AG04449 (cell line): ENCODE data around the gene PRKAR2B.
A peak's percentile ranks its signal among the peaks of the same experiment; 100 is the strongest.

Source experiments
- CTCF ChIA-PET: fragments of 350-600 bp; formaldehyde crosslinking; extraction: SDS; loops from one replicate; lab custom pipeline; 2021; ENCODE audit warnings: antibody characterized with exemption; lab: Yijun Ruan, JAX
- POLR2A ChIA-PET: fragments of 400-600, 350-600 bp; formaldehyde crosslinking; extraction: SDS; loops from one replicate; lab custom pipeline; 2020; ENCODE audit warnings: antibody characterized with exemption, inconsistent platforms; lab: Yijun Ruan, JAX
- DNase-seq: peaks from one replicate; pipeline ENCODE4 v3.0.0-alpha.2; 2010; ENCODE audit warnings: low read depth, low spot score
- H3K4me3 ChIP-seq: 2 replicates; pipeline ENCODE4 v1.5.1; 2011; ENCODE audit warnings: low read depth, mild to moderate bottlenecking, control low read depth, low read length
- TF ChIP-seq, protein P1 (sequence below): IDR thresholded peaks from one replicate; pipeline ENCODE4 v1.5.1; 2011; ENCODE audit warnings: mild to moderate bottlenecking, moderate library complexity, low read length, control low read depth, inconsistent platforms; ENCODE audit not compliant: insufficient read depth; ENCODE audit errors: missing control alignments

PRKAR2B gene

GRCh38 chr7:107032720-107033438 is 11.6 kb upstream of the PRKAR2B start:
- ChIA-PET POLR2A (no interaction called here), CTCF (no interaction called here)
- TF ChIP-seq, protein P1, sequence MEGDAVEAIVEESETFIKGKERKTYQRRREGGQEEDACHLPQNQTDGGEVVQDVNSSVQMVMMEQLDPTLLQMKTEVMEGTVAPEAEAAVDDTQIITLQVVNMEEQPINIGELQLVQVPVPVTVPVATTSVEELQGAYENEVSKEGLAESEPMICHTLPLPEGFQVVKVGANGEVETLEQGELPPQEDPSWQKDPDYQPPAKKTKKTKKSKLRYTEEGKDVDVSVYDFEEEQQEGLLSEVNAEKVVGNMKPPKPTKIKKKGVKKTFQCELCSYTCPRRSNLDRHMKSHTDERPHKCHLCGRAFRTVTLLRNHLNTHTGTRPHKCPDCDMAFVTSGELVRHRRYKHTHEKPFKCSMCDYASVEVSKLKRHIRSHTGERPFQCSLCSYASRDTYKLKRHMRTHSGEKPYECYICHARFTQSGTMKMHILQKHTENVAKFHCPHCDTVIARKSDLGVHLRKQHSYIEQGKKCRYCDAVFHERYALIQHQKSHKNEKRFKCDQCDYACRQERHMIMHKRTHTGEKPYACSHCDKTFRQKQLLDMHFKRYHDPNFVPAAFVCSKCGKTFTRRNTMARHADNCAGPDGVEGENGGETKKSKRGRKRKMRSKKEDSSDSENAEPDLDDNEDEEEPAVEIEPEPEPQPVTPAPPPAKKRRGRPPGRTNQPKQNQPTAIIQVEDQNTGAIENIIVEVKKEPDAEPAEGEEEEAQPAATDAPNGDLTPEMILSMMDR, result no peak
- H3K4me3 ChIP-seq, result no peak overlapping the region
- DNase-seq, result no peak

DNA sequence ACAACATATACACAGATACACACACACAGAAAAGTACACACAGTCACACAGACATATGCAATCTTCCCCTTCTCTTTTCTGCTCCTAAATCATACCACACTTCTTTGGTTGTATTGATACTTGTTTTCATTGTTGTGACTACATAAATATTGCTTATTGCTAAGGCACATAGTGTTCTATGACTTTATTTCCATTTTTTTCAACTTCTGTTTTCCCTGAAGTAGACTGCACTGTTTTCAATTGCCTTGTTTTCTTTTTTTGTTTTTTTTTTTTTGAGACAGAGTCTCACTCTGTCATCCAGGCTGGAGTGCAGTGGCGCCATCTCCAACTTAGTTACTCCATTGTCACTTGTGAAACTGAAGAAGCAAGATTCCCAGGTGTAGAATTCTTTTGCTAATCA is 10.0 kb upstream of the PRKAR2B start:
- ChIA-PET POLR2A (no interaction called here), CTCF (no interaction called here)
- no peak for DNase-seq
- TF ChIP-seq, protein P1, result no peak
- H3K4me3 ChIP-seq, result no peak overlapping the region

- TF ChIP-seq, protein P1, result no peak
- no peak overlapping the region for H3K4me3 ChIP-seq
- peak; percentile 66 for DNase-seq
- CTCF ChIA-PET, result no interaction called here
- POLR2A ChIA-PET, result no interaction called here
Observed at GRCh38 chr7:107035446-107035845, 9.1 kb upstream of the PRKAR2B start.

GRCh38 chr7:107036535-107036934 is 8.0 kb upstream of the PRKAR2B start:
- POLR2A ChIA-PET, result no interaction called here
- H3K4me3 ChIP-seq, result no peak overlapping the region
- TF ChIP-seq, protein P1, result no peak
- CTCF ChIA-PET, result no interaction called here
- no peak for DNase-seq

DNA sequence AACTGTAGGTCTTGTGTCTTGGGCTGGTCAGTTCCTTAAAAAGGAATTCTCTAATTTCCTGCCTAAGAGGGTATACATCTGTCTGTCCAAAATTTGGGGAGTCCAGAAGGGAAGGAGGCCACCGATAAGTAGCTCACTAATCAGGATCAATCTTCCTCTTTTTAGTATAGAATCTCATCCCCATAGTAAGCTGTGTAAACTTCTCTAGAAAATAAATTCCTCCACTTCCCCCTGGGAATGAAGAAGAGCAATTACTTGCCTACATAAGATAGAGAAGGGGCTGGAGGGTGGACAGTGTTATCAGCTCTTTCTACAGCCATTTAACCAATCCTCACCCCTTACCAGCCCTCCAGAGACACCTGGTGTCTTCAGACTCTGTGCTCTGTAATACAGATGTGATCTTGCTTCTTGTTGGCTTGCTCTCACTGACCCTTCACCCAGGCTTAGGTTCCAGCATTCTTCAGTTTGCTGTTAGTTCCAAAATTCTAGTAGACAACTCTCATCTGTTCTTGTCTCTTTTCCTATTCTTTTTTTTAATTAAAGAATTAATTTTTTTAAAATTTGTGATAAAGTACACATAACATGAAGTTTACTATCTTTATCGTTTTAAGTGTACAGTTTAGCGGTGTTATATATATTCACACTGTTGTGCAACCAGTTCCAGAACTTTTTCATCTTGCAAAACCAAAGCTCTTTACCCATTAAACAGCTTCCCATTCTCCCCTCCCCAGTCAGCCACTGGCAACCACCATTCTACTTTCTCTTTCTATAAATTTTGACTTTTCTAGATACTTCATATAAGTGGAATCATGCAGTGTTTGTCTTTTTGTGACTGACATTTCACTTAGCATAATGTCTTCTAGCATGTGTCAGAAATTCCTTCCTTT is 6.5 kb upstream of the PRKAR2B start:
- TF ChIP-seq, protein P1, result no peak
- POLR2A ChIA-PET, result no interaction called here
- no peak for DNase-seq
- no peak overlapping the region for H3K4me3 ChIP-seq
- CTCF ChIA-PET, result no interaction called here
